Ascending aorta (tissue), 2 donors: ENCODE results near the gene PCDHGA11. TPM values are rescaled to one million over a fixed set of nuclear protein-coding genes. Genes with fewer than 3 reads are reported as not detected.
A peak's percentile ranks its signal among the peaks of the same experiment; 100 is the strongest.
"Not testable (repeated sequence)": the region's sequence is repeated elsewhere in the genome, so short reads cannot be mapped to it uniquely, and the experiment has no call there.

Experiments
- DNase-seq, 2 donors: peaks; one replicate each; pipeline ENCODE4 v3.0.0-alpha.2; 2019; ENCODE audit warnings: low spot score in 2 of 2
- H3K27ac ChIP-seq, 2 donors: fragments of 200-600 bp; sonication (generic); one replicate each; pipeline ENCODE4 v1.5.1; 2016 to 2017; ENCODE audit warnings: mild to moderate bottlenecking in 1 of 2
- H3K27me3 ChIP-seq: fragments of 200-600 bp; sonication (generic); one replicate; pipeline ENCODE4 v1.5.1; 2017
- H3K36me3 ChIP-seq, 2 donors: fragments of 200-600 bp; sonication (generic); one replicate each; pipeline ENCODE4 v1.5.1; 2016
- H3K4me1 ChIP-seq, 2 donors: fragments of 200-600 bp; sonication (generic); one replicate each; pipeline ENCODE4 v1.5.1; 2016 to 2017; ENCODE audit warnings: mild to moderate bottlenecking in 1 of 2
- H3K4me3 ChIP-seq, 2 donors: fragments of 200-600 bp; sonication (generic); one replicate each; pipeline ENCODE4 v1.5.1; 2016 to 2017; ENCODE audit warnings: mild to moderate bottlenecking in 1 of 2
- H3K9me3 ChIP-seq, 2 donors: fragments of 200-600 bp; sonication (generic); one replicate each; pipeline ENCODE4 v1.5.1; 2016
- CTCF ChIP-seq, 3 experiments: fragments of 200-600 bp in 2 of 3; fragments of 450-650 bp in 1 of 3; sonication (generic) in 2 of 3; IDR thresholded peaks; one replicate each; pipeline ENCODE4 v1.5.1; 2016 to 2019; ENCODE audit warnings: antibody characterized with exemption in 3 of 3, mild to moderate bottlenecking in 1 of 3, moderate library complexity in 1 of 3
- intact Hi-C: fragments of 100-400 bp; cut with DNase I; formaldehyde crosslinking; loops from one replicate; pipeline ENCODE4 v1.15.1; 2023
- total RNA-seq: library from RNA; depleted of rRNA; stranded (reverse); fragments of >200 nt; gene quantifications from one replicate; pipeline ENCODE4 v1.1.0, GENCODE V29; 2016

Gene PCDHGA11
- total RNA-seq, 1 donor from 2014 or later, result 5.3 TPM

GRCh38 chr5:141430332-141431113 is 9.7 kb downstream of the PCDHGA11 start, which contains the start of gene PCDHGA12:
TSS of gene PCDHGA12 (plus strand) at chr5:141430507. CDS start at chr5:141430760, 253 bp downstream.
- DNase-seq, result no peak
- Histone ChIP-seq H3K36me3 (peaks cover 0 to 3% of the 10 kb centered on the region in 2 donors), H3K4me3 (peak within 1 kb of the TSS; percentile 39 to 50), H3K4me1 (no peaks in the 10 kb centered on the region), H3K27me3 (no peaks in the 10 kb centered on the region), H3K27ac (no peak within 1 kb of the TSS), H3K9me3 (peaks cover 96 to 100% of the 10 kb centered on the region in 2 donors)
- intact Hi-C loops, result no loop called here
- TF ChIP-seq CTCF (IDR thresholded peaks at IDR 0.05), result peak in 2 of 3 experiments; percentile 4 to 27

- TF ChIP-seq CTCF (IDR thresholded peaks at IDR 0.05), result no peak
- H3K36me3 ChIP-seq, result no peaks in the 10 kb centered on the region
- no peak for DNase-seq
- intact Hi-C loops, result no loop called here
- H3K4me3 ChIP-seq, result peak overlapping the region; percentile 39 to 50
- no peaks in the 10 kb centered on the region for H3K4me1 ChIP-seq
- H3K9me3 ChIP-seq, result peaks cover 92 to 100% of the 10 kb centered on the region in 2 donors
- H3K27ac ChIP-seq, result no peak overlapping the region
- no peaks in the 10 kb centered on the region for H3K27me3 ChIP-seq
Observed at GRCh38 chr5:141431286-141431685, 10.4 kb downstream of the PCDHGA11 start.

GRCh38 chr5:141432308-141432707 is 11.5 kb downstream of the PCDHGA11 start:
- peaks cover 92 to 100% of the 10 kb centered on the region in 2 donors for H3K9me3 ChIP-seq
- H3K36me3 ChIP-seq, DNase-seq, H3K27me3 ChIP-seq, H3K4me1 ChIP-seq, H3K27ac ChIP-seq, intact Hi-C loops: not testable (repeated sequence)
- peak overlapping the region in 1 of 2 donors; percentile 50 for H3K4me3 ChIP-seq

- intact Hi-C loops, DNase-seq, H3K27me3 ChIP-seq, H3K36me3 ChIP-seq, H3K27ac ChIP-seq, H3K4me3 ChIP-seq, H3K4me1 ChIP-seq: not testable (repeated sequence)
- H3K9me3 ChIP-seq, result peaks cover 92 to 100% of the 10 kb centered on the region in 2 donors
Observed at GRCh38 chr5:141432726-141433125, 11.9 kb downstream of the PCDHGA11 start.

GRCh38 chr5:141434006-141434405 is 13.2 kb downstream of the PCDHGA11 start:
- H3K27me3 ChIP-seq, result no peaks in the 10 kb centered on the region
- no peak for DNase-seq
- no peak overlapping the region for H3K4me3 ChIP-seq
- peaks cover 0 to 2% of the 10 kb centered on the region in 2 donors for H3K36me3 ChIP-seq
- H3K27ac ChIP-seq, result no peak overlapping the region
- H3K4me1 ChIP-seq, result no peaks in the 10 kb centered on the region
- intact Hi-C loops, result no loop called here
- TF ChIP-seq CTCF (IDR thresholded peaks at IDR 0.05), result no peak
- H3K9me3 ChIP-seq, result peaks cover 89 to 100% of the 10 kb centered on the region in 2 donors

GRCh38 chr5:141437221-141437620 is 16.4 kb downstream of the PCDHGA11 start:
- DNase-seq, result no peak
- no peaks in the 10 kb centered on the region for H3K27me3 ChIP-seq
- no peak overlapping the region for H3K27ac ChIP-seq
- no peak overlapping the region for H3K4me3 ChIP-seq
- H3K9me3 ChIP-seq, result peaks cover 86 to 100% of the 10 kb centered on the region in 2 donors
- H3K4me1 ChIP-seq, result no peaks in the 10 kb centered on the region
- intact Hi-C loops, result no loop called here
- peaks cover 0 to 3% of the 10 kb centered on the region in 2 donors for H3K36me3 ChIP-seq
- TF ChIP-seq CTCF (IDR thresholded peaks at IDR 0.05), result no peak
